ENCODE results near the gene LOXHD1. TPM values are rescaled to one million over a fixed set of nuclear protein-coding genes. Genes with fewer than 3 reads are reported as not detected.

The LOXHD1 gene
- total RNA-seq, 1 experiment from 2014 or later, result not detected

- intact Hi-C loops (cut with micrococcal nuclease; ENCODE audit: unreplicated experiment), result no loop called here
- no peaks in the 10 kb centered on the region for H3K27me3 ChIP-seq (replicated peaks; ENCODE audit: control insufficient read depth, insufficient read depth, low read length)
- no peaks in the 10 kb centered on the region for H3K36me3 ChIP-seq (ENCODE audit: control insufficient read depth, insufficient read depth, low read length)
- no peaks in the 10 kb centered on the region for H3K9me3 Mint-ChIP-seq (ENCODE audit: unreplicated experiment)
- ChIA-PET CTCF (no interaction called here), POLR2A (no interaction called here)
- no peaks in the 10 kb centered on the region for H3K36me3 Mint-ChIP-seq (ENCODE audit: insufficient read depth, unreplicated experiment)
- no peak overlapping the region for H3K27ac Mint-ChIP-seq (ENCODE audit: unreplicated experiment)
- no peaks in the 10 kb centered on the region for H3K4me1 ChIP-seq
- no peak overlapping the region for H3K4me3 ChIP-seq (ENCODE audit: low read depth, low read length)
- H3K4me3 Mint-ChIP-seq (ENCODE audit: unreplicated experiment), result no peak overlapping the region
- no peaks in the 10 kb centered on the region for H3K9me3 ChIP-seq
- TF ChIP-seq CTCF (IDR thresholded peaks at IDR 0.05; ENCODE audit: insufficient read depth in 1 of 2, low read depth in 1 of 2, low read length in 1 of 2, severe bottlenecking in 1 of 2, unreplicated experiment in 1 of 2), result no peak
- no TSS peak for BruUV-seq (replicated peaks)
- DNase-seq, result no peak
- peaks cover 9% of the 10 kb centered on the region for H3K27me3 Mint-ChIP-seq (ENCODE audit: insufficient read depth, unreplicated experiment)
- H3K4me1 Mint-ChIP-seq (ENCODE audit: low read depth, unreplicated experiment), result no peaks in the 10 kb centered on the region
Observed at GRCh38 chr18:46675112-46675511, 18.1 kb upstream of the LOXHD1 start.

- no peak for TF ChIP-seq CTCF (IDR thresholded peaks at IDR 0.05; ENCODE audit: insufficient read depth in 1 of 2, low read depth in 1 of 2, low read length in 1 of 2, severe bottlenecking in 1 of 2, unreplicated experiment in 1 of 2)
- no peak overlapping the region for H3K4me3 Mint-ChIP-seq (ENCODE audit: unreplicated experiment)
- POLR2A ChIA-PET, result no interaction called here
- H3K36me3 Mint-ChIP-seq (ENCODE audit: insufficient read depth, unreplicated experiment), result no peaks in the 10 kb centered on the region
- H3K27ac Mint-ChIP-seq (ENCODE audit: unreplicated experiment), result no peak overlapping the region
- H3K4me1 Mint-ChIP-seq (ENCODE audit: low read depth, unreplicated experiment), result no peaks in the 10 kb centered on the region
- H3K9me3 Mint-ChIP-seq (ENCODE audit: unreplicated experiment), result no peaks in the 10 kb centered on the region
- no peaks in the 10 kb centered on the region for H3K9me3 ChIP-seq
- no peaks in the 10 kb centered on the region for H3K4me1 ChIP-seq
- intact Hi-C loops (cut with micrococcal nuclease; ENCODE audit: unreplicated experiment), result no loop called here
- no peak for DNase-seq
- peaks cover 9% of the 10 kb centered on the region for H3K27me3 Mint-ChIP-seq (ENCODE audit: insufficient read depth, unreplicated experiment)
- no TSS peak for BruUV-seq (replicated peaks)
- no peaks in the 10 kb centered on the region for H3K36me3 ChIP-seq (ENCODE audit: control insufficient read depth, insufficient read depth, low read length)
- H3K27me3 ChIP-seq (replicated peaks; ENCODE audit: control insufficient read depth, insufficient read depth, low read length), result no peaks in the 10 kb centered on the region
- CTCF ChIA-PET, result interaction anchor here (0.5 kb wide), 1 partner anchor 38 kb away, joined by 6 read pairs; no protein-coding TSS in a partner anchor
- no peak overlapping the region for H3K4me3 ChIP-seq (ENCODE audit: low read depth, low read length)
Observed at GRCh38 chr18:46672062-46672970, 15.3 kb upstream of the LOXHD1 start.

- H3K4me1 Mint-ChIP-seq (ENCODE audit: low read depth, unreplicated experiment), result no peaks in the 10 kb centered on the region
- no peaks in the 10 kb centered on the region for H3K9me3 ChIP-seq
- peaks cover 4% of the 10 kb centered on the region for H3K9me3 Mint-ChIP-seq (ENCODE audit: unreplicated experiment)
- ChIA-PET POLR2A (no interaction called here), CTCF (no interaction called here)
- H3K36me3 Mint-ChIP-seq (ENCODE audit: insufficient read depth, unreplicated experiment), result no peaks in the 10 kb centered on the region
- no peaks in the 10 kb centered on the region for H3K4me1 ChIP-seq
- H3K27me3 Mint-ChIP-seq (ENCODE audit: insufficient read depth, unreplicated experiment), result peaks cover 10% of the 10 kb centered on the region
- no peak overlapping the region for H3K27ac Mint-ChIP-seq (ENCODE audit: unreplicated experiment)
- no TSS peak for BruUV-seq (replicated peaks)
- no peak overlapping the region for H3K4me3 Mint-ChIP-seq (ENCODE audit: unreplicated experiment)
- no peak overlapping the region for H3K4me3 ChIP-seq (ENCODE audit: low read depth, low read length)
- TF ChIP-seq CTCF (IDR thresholded peaks at IDR 0.05; ENCODE audit: insufficient read depth in 1 of 2, low read depth in 1 of 2, low read length in 1 of 2, severe bottlenecking in 1 of 2, unreplicated experiment in 1 of 2), result no peak
- no peaks in the 10 kb centered on the region for H3K27me3 ChIP-seq (replicated peaks; ENCODE audit: control insufficient read depth, insufficient read depth, low read length)
- intact Hi-C loops (cut with micrococcal nuclease; ENCODE audit: unreplicated experiment), result no loop called here
- H3K36me3 ChIP-seq (ENCODE audit: control insufficient read depth, insufficient read depth, low read length), result no peaks in the 10 kb centered on the region
- no peak for DNase-seq
Observed at GRCh38 chr18:46668694-46669093, 11.7 kb upstream of the LOXHD1 start.

Measured in Caco-2 (cell line).